ENCODE measurements around the gene LIPG.

LIPG gene

GRCh38 chr18:49640741-49641140, 78.9 kb downstream of the LIPG start:
- Histone ChIP-seq H3K36me3 (ENCODE audit: low read length) (no peaks in the 10 kb centered on the region), H3K9me2 (replicated peaks; ENCODE audit: insufficient read depth, low read length) (no peaks in the 10 kb centered on the region), H3K27me3 (ENCODE audit: low read length) (no peaks in the 10 kb centered on the region), H3K9ac (ENCODE audit: low read length) (no peak overlapping the region), H3K4me2 (ENCODE audit: low read depth, low read length, poor library complexity, severe bottlenecking) (no peak overlapping the region), H3K4me3 (ENCODE audit: insufficient read depth, low read length, poor library complexity, severe bottlenecking) (no peak overlapping the region), H3F3A (ENCODE audit: insufficient read depth) (no peaks in the 10 kb centered on the region), H4K20me1 (ENCODE audit: low read depth, low read length) (no peaks in the 10 kb centered on the region), H2AFZ (ENCODE audit: low read depth, low read length, severe bottlenecking) (no peak overlapping the region), H3K9me3 (ENCODE audit: insufficient read depth, low read length) (no peaks in the 10 kb centered on the region), H3K27ac (ENCODE audit: low read depth, low read length) (no peak overlapping the region), H3K79me2 (ENCODE audit: insufficient read depth, low read length) (no peaks in the 10 kb centered on the region)
- TF ChIP-seq EZH2phosphoT487 (conservative IDR thresholded peaks at IDR 0.05; ENCODE audit: low read length) (no peak), CTCF (IDR thresholded peaks at IDR 0.05; ENCODE audit: insufficient read depth, low read length, poor library complexity, severe bottlenecking) (no peak)

- Histone ChIP-seq H3K27ac (ENCODE audit: low read depth, low read length) (no peak overlapping the region), H3K9ac (ENCODE audit: low read length) (no peak overlapping the region), H2AFZ (ENCODE audit: low read depth, low read length, severe bottlenecking) (no peak overlapping the region), H4K20me1 (ENCODE audit: low read depth, low read length) (no peaks in the 10 kb centered on the region), H3F3A (ENCODE audit: insufficient read depth) (no peaks in the 10 kb centered on the region), H3K9me2 (replicated peaks; ENCODE audit: insufficient read depth, low read length) (no peaks in the 10 kb centered on the region), H3K4me2 (ENCODE audit: low read depth, low read length, poor library complexity, severe bottlenecking) (no peak overlapping the region), H3K9me3 (ENCODE audit: insufficient read depth, low read length) (no peaks in the 10 kb centered on the region), H3K36me3 (ENCODE audit: low read length) (no peaks in the 10 kb centered on the region), H3K4me3 (ENCODE audit: insufficient read depth, low read length, poor library complexity, severe bottlenecking) (no peak overlapping the region), H3K79me2 (ENCODE audit: insufficient read depth, low read length) (no peaks in the 10 kb centered on the region), H3K27me3 (ENCODE audit: low read length) (no peaks in the 10 kb centered on the region)
- TF ChIP-seq EZH2phosphoT487 (conservative IDR thresholded peaks at IDR 0.05; ENCODE audit: low read length) (no peak), CTCF (IDR thresholded peaks at IDR 0.05; ENCODE audit: insufficient read depth, low read length, poor library complexity, severe bottlenecking) (no peak)
These were observed 83.3 kb downstream of the LIPG start for GRCh38 chr18:49645196-49645595.

GRCh38 chr18:49645841-49646351, 84.0 kb downstream of the LIPG start:
- no peak overlapping the region for H2AFZ ChIP-seq (ENCODE audit: low read depth, low read length, severe bottlenecking)
- H3K9ac ChIP-seq (ENCODE audit: low read length) = no peak overlapping the region
- no peaks in the 10 kb centered on the region for H3K9me3 ChIP-seq (ENCODE audit: insufficient read depth, low read length)
- no peaks in the 10 kb centered on the region for H3F3A ChIP-seq (ENCODE audit: insufficient read depth)
- TF ChIP-seq EZH2phosphoT487 (conservative IDR thresholded peaks at IDR 0.05; ENCODE audit: low read length) = no peak
- TF ChIP-seq CTCF (IDR thresholded peaks at IDR 0.05; ENCODE audit: insufficient read depth, low read length, poor library complexity, severe bottlenecking) = no peak
- H3K4me3 ChIP-seq (ENCODE audit: insufficient read depth, low read length, poor library complexity, severe bottlenecking) = no peak overlapping the region
- no peaks in the 10 kb centered on the region for H3K27me3 ChIP-seq (ENCODE audit: low read length)
- no peaks in the 10 kb centered on the region for H3K9me2 ChIP-seq (replicated peaks; ENCODE audit: insufficient read depth, low read length)
- no peaks in the 10 kb centered on the region for H3K36me3 ChIP-seq (ENCODE audit: low read length)
- no peak overlapping the region for H3K27ac ChIP-seq (ENCODE audit: low read depth, low read length)
- H3K4me2 ChIP-seq (ENCODE audit: low read depth, low read length, poor library complexity, severe bottlenecking) = no peak overlapping the region
- no peaks in the 10 kb centered on the region for H3K79me2 ChIP-seq (ENCODE audit: insufficient read depth, low read length)
- H4K20me1 ChIP-seq (ENCODE audit: low read depth, low read length) = no peaks in the 10 kb centered on the region
